K562 (cell line): ENCODE results near the gene ADAM15. TPM values are rescaled to one million over a fixed set of nuclear protein-coding genes. Genes with fewer than 3 reads are reported as not detected.

ENCODE experiments used
- CEBPG ChIP-seq, 3 experiments: fragments of 200-800 bp in 1 of 3; sonication (Bioruptor generic) in 1 of 3; sonication (generic) in 1 of 3; formaldehyde crosslinking in 1 of 3; IDR thresholded peaks in 2 of 3; conservative IDR thresholded peaks in 1 of 3; 2 replicates each; pipeline versions ENCODE4 v1.6.1 to v1.8.0; 2016 to 2022; ENCODE audit warnings: missing compliant biosample characterization in 2 of 3, missing genetic modification characterization in 2 of 3, mild to moderate bottlenecking in 1 of 3, missing genetic modification reagents in 1 of 3
- EHMT2 ChIP-seq: fragments of 450-650 bp; IDR thresholded peaks from 2 replicates; pipeline ENCODE4 v1.6.1; 2018; ENCODE audit warnings: antibody characterized with exemption
- FOXA1 ChIP-seq: fragments of 450-650 bp; IDR thresholded peaks from 2 replicates; pipeline ENCODE4 v1.6.1; 2016; ENCODE audit warnings: mild to moderate bottlenecking, borderline replicate concordance
- HMG20A ChIP-seq: fragments of 450-650 bp; formaldehyde crosslinking; conservative IDR thresholded peaks from 2 replicates; pipeline ENCODE4 v1.4.0; 2020; ENCODE audit warnings: mild to moderate bottlenecking, mixed read lengths
- MECOM ChIP-seq: fragments of 250-450 bp; sonication (Bioruptor Pico); IDR thresholded peaks from 2 replicates; pipeline ENCODE4 v1.8.0; 2022; ENCODE audit warnings: inconsistent platforms
- SLC30A9 ChIP-seq: fragments of 250-450 bp; sonication (Bioruptor Pico); IDR thresholded peaks from 2 replicates; pipeline ENCODE4 v1.8.0; 2022; ENCODE audit warnings: mild to moderate bottlenecking, moderate library complexity
- STAT5B ChIP-seq: fragments of 250-450 bp; sonication (Bioruptor Pico); IDR thresholded peaks from 2 replicates; pipeline ENCODE4 v1.8.0; 2021; ENCODE audit warnings: mild to moderate bottlenecking, inconsistent platforms
- TAL1 ChIP-seq: fragments of 450-650 bp; IDR thresholded peaks from 2 replicates; pipeline ENCODE4 v1.6.1; 2016; ENCODE audit warnings: mild to moderate bottlenecking
- U2AF1 ChIP-seq: fragments of 200-400 bp; formaldehyde crosslinking; optimal IDR thresholded peaks from 2 replicates; pipeline ENCODE3; 2017; ENCODE audit warnings: mild to moderate bottlenecking, low read depth, low read length, moderate library complexity
- ZNF311 ChIP-seq: fragments of 250-450 bp; sonication (Bioruptor Pico); IDR thresholded peaks from 2 replicates; pipeline ENCODE4 v1.4.0; 2020; ENCODE audit warnings: mild to moderate bottlenecking, moderate library complexity
- ZNF561 ChIP-seq: fragments of 450-650 bp; formaldehyde crosslinking; conservative IDR thresholded peaks from 2 replicates; pipeline ENCODE4 v1.4.0; 2020; ENCODE audit warnings: mild to moderate bottlenecking, moderate library complexity
- ZZZ3 ChIP-seq: fragments of 450-650 bp; IDR thresholded peaks from 2 replicates; pipeline ENCODE4 v1.6.1; 2016; ENCODE audit warnings: antibody characterized with exemption, mild to moderate bottlenecking, moderate library complexity
- polyA plus RNA-seq, 8 experiments: library from polyadenylated mRNA; depleted of rRNA in 4 of 8; stranded (reverse) in 5 of 8; unstranded in 3 of 8; fragments of >200 nt; fragmentation: Nextera tagmentation in 2 of 8; fragmentation: Illumina TruSeq in 1 of 8; extraction: Ambion mirVana in 2 of 8; extraction: Trizol in 1 of 8; gene quantifications; 2 replicates each; pipeline versions ENCODE4 v1.2.1 to v1.2.3, GENCODE V29; 2011 to 2014; ENCODE audit warnings: inconsistent platforms in 1 of 8, missing spikeins in 1 of 8
- total RNA-seq, 7 experiments: library from RNA; depleted of rRNA in 6 of 7; stranded (reverse); fragments of >200 nt in 6 of 7; fragmentation: Illumina TruSeq in 2 of 7; extraction: Trizol in 2 of 7; gene quantifications; 2 replicates each; pipeline versions ENCODE4 v1.2.1 to v1.2.3, GENCODE V29; 2011 to 2021; ENCODE audit warnings: low replicate concordance in 1 of 7
- TF ChIP-seq, protein P1 (sequence below): sonication (generic); formaldehyde crosslinking; IDR thresholded peaks from 2 replicates; pipeline ENCODE4 v1.8.1; 2022; ENCODE audit warnings: missing genetic modification reagents
- TF ChIP-seq, protein P2 (sequence below): sonication (generic); formaldehyde crosslinking; IDR thresholded peaks from 2 replicates; pipeline ENCODE4 v1.9.0; 2022; ENCODE audit warnings: mild to moderate bottlenecking, missing genetic modification reagents
- TF ChIP-seq, protein P3 (sequence below): fragments of 250-450 bp; sonication (Bioruptor Pico); IDR thresholded peaks from 2 replicates; pipeline ENCODE4 v1.4.0; 2020; ENCODE audit warnings: mild to moderate bottlenecking, moderate library complexity
- TF ChIP-seq, protein P4 (sequence below): fragments of 450-650 bp; IDR thresholded peaks from 2 replicates; pipeline ENCODE4 v1.6.1; 2016; ENCODE audit warnings: low read depth

The ADAM15 gene
- total and polyA plus RNA-seq, 9 of the 15 experiments (the other 6 are each of a cell fraction or from before 2014, with no cell fraction given), result 0.69 to 72.3 (median 32.8) TPM

DNA sequence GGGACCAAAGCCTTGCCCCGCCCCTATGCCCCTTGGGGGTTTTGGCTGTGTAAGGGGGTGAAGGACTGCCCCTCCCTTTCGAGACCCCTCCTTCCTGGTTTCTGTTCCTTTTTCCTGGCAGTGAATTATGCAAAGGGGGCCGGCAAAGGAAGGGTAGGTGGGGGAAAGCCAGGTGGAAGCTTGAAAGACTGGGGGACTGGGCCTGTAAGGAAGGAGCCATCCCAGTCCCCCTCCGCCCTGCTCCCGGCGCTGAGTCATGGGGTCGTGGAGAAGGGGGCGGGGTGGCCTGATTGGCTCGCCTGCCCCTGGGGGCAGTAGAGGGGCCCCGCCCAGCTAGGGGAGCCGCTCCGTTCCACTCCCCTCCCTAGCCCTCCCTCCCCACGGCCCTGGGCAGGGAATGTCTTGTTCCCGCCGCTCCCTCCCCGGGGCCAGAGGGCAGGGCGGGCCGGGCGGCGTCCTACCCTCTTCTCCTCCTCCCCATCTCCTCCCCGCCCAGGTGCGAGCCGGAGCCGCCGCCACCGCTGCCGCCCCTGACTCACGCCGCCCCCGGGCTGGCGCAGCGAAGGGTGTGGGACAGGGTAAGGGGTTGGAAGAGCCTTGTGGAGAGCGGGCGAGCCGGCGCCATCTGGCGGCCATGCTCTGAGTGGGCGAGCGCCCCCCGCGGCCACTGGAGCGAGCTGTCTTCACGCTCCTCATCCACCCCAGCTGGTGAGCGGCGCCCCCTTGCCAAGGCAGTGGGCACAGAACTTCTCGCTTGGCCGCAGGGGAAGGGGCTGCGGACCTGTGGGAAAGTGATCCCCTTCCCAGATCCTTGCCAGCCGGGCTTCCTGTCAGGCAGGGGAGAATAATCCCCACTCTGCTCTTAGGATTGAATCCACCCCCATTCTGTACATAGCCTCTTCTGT, 33.8 kb upstream of the ADAM15 start (continued):
- TF ChIP-seq, protein P1, sequence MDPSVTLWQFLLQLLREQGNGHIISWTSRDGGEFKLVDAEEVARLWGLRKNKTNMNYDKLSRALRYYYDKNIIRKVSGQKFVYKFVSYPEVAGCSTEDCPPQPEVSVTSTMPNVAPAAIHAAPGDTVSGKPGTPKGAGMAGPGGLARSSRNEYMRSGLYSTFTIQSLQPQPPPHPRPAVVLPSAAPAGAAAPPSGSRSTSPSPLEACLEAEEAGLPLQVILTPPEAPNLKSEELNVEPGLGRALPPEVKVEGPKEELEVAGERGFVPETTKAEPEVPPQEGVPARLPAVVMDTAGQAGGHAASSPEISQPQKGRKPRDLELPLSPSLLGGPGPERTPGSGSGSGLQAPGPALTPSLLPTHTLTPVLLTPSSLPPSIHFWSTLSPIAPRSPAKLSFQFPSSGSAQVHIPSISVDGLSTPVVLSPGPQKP (CRISPR knock-in tag), result no peak
- peak; percentile 82 for TF ChIP-seq U2AF1
- 0 out of 2 replicates have a peak, but pooled peaks have one; percentile 30 for TF ChIP-seq ZNF561 (CRISPR knock-in tag)
- TF ChIP-seq EHMT2, result no peak
- TF ChIP-seq, protein P2, sequence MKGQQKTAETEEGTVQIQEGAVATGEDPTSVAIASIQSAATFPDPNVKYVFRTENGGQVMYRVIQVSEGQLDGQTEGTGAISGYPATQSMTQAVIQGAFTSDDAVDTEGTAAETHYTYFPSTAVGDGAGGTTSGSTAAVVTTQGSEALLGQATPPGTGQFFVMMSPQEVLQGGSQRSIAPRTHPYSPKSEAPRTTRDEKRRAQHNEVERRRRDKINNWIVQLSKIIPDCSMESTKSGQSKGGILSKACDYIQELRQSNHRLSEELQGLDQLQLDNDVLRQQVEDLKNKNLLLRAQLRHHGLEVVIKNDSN, result no peak
- no peak for TF ChIP-seq ZNF311 (CRISPR knock-in tag)
- no peak for TF ChIP-seq ZZZ3
- TF ChIP-seq SLC30A9 (CRISPR knock-in tag), result no peak
- TF ChIP-seq, protein P3, sequence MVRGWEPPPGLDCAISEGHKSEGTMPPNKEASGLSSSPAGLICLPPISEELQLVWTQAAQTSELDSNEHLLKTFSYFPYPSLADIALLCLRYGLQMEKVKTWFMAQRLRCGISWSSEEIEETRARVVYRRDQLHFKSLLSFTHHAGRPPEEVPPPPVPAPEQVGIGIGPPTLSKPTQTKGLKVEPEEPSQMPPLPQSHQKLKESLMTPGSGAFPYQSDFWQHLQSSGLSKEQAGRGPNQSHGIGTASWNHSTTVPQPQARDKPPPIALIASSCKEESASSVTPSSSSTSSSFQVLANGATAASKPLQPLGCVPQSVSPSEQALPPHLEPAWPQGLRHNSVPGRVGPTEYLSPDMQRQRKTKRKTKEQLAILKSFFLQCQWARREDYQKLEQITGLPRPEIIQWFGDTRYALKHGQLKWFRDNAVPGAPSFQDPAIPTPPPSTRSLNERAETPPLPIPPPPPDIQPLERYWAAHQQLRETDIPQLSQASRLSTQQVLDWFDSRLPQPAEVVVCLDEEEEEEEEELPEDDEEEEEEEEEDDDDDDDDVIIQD (CRISPR knock-in tag), result no peak
- no peak for TF ChIP-seq HMG20A (CRISPR knock-in tag)
- TF ChIP-seq, protein P4, sequence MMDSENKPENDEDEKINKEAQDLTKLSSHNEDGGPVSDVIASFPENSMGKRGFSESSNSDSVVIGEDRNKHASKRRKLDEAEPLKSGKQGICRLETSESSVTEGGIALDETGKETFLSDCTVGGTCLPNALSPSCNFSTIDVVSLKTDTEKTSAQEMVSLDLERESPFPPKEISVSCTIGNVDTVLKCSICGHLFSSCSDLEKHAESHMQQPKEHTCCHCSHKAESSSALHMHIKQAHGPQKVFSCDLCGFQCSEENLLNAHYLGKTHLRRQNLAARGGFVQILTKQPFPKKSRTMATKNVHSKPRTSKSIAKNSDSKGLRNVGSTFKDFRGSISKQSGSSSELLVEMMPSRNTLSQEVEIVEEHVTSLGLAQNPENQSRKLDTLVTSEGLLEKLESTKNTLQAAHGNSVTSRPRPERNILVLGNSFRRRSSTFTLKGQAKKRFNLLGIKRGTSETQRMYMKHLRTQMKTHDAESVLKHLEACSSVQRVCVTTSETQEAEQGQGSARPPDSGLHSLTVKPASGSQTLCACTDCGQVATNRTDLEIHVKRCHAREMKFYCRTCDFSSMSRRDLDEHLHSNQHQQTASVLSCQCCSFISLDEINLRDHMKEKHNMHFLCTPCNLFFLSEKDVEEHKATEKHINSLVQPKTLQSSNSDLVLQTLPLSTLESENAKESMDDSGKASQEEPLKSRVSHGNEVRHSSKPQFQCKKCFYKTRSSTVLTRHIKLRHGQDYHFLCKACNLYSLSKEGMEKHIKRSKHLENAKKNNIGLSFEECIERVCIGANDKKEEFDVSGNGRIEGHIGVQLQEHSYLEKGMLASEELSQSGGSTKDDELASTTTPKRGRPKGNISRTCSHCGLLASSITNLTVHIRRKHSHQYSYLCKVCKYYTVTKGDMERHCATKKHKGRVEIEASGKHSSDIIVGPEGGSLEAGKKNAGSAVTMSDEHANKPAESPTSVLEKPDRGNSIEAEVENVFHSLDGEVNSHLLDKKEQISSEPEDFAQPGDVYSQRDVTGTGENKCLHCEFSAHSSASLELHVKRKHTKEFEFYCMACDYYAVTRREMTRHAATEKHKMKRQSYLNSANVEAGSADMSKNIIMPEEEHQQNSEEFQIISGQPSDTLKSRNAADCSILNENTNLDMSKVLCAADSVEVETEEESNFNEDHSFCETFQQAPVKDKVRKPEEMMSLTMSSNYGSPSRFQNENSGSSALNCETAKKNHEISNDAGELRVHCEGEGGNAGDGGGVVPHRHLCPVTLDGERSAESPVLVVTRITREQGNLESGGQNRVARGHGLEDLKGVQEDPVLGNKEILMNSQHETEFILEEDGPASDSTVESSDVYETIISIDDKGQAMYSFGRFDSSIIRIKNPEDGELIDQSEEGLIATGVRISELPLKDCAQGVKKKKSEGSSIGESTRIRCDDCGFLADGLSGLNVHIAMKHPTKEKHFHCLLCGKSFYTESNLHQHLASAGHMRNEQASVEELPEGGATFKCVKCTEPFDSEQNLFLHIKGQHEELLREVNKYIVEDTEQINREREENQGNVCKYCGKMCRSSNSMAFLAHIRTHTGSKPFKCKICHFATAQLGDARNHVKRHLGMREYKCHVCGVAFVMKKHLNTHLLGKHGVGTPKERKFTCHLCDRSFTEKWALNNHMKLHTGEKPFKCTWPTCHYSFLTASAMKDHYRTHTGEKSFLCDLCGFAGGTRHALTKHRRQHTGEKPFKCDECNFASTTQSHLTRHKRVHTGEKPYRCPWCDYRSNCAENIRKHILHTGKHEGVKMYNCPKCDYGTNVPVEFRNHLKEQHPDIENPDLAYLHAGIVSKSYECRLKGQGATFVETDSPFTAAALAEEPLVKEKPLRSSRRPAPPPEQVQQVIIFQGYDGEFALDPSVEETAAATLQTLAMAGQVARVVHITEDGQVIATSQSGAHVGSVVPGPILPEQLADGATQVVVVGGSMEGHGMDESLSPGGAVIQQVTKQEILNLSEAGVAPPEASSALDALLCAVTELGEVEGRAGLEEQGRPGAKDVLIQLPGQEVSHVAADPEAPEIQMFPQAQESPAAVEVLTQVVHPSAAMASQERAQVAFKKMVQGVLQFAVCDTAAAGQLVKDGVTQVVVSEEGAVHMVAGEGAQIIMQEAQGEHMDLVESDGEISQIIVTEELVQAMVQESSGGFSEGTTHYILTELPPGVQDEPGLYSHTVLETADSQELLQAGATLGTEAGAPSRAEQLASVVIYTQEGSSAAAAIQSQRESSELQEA, result no peak
- no peak for TF ChIP-seq TAL1
- TF ChIP-seq STAT5B (CRISPR knock-in tag), result no peak
- TF ChIP-seq CEBPG (CRISPR knock-in tag; IDR thresholded peaks at IDR 0.05), result no peak
- no peak for TF ChIP-seq CEBPG (tag; conservative IDR thresholded peaks at IDR 0.05 in 1 of 2, IDR thresholded peaks at IDR 0.05 in 1 of 2)
- no peak for TF ChIP-seq MECOM
- TF ChIP-seq FOXA1, result no peak
